IPS-18a (cell line): Measurements from ENCODE around the gene UCK1.

Experiments used
- H3K27ac ChIP-seq: one replicate; pipeline ENCODE4 v1.5.1; 2013; ENCODE audit warnings: low read length
- H3K27me3 ChIP-seq: one replicate; pipeline ENCODE4 v1.6.1; 2013; ENCODE audit warnings: mild to moderate bottlenecking, low read length; ENCODE audit not compliant: control insufficient read depth, insufficient read depth
- H3K36me3 ChIP-seq: one replicate; pipeline ENCODE4 v1.6.1; 2013; ENCODE audit warnings: low read depth, low read length; ENCODE audit not compliant: control insufficient read depth
- H3K4me1 ChIP-seq: one replicate; pipeline ENCODE4 v1.6.1; 2013; ENCODE audit warnings: low read depth, low read length; ENCODE audit not compliant: control insufficient read depth
- H3K4me3 ChIP-seq: one replicate; pipeline ENCODE4 v1.5.1; 2013; ENCODE audit warnings: low read length
- H3K9ac ChIP-seq: one replicate; pipeline ENCODE4 v1.6.1; 2013; ENCODE audit warnings: mild to moderate bottlenecking, low read length, moderate library complexity
- H3K9me3 ChIP-seq: one replicate; pipeline ENCODE4 v1.6.1; 2013; ENCODE audit warnings: low read depth, low read length; ENCODE audit not compliant: control insufficient read depth

UCK1 gene

GRCh38 chr9:131485728-131486422 lies 45.2 kb downstream of the UCK1 start:
- no peak overlapping the region for H3K27ac ChIP-seq
- peaks cover 97% of the 10 kb centered on the region for H3K36me3 ChIP-seq
- no peaks in the 10 kb centered on the region for H3K4me1 ChIP-seq
- H3K9ac ChIP-seq = no peak overlapping the region
- no peaks in the 10 kb centered on the region for H3K27me3 ChIP-seq
- no peaks in the 10 kb centered on the region for H3K9me3 ChIP-seq
- H3K4me3 ChIP-seq = no peak overlapping the region

GRCh38 chr9:131485206-131485605 lies 45.9 kb downstream of the UCK1 start:
- no peaks in the 10 kb centered on the region for H3K9me3 ChIP-seq
- H3K27ac ChIP-seq = no peak overlapping the region
- H3K4me1 ChIP-seq = no peaks in the 10 kb centered on the region
- no peak overlapping the region for H3K4me3 ChIP-seq
- peaks cover 97% of the 10 kb centered on the region for H3K36me3 ChIP-seq
- H3K27me3 ChIP-seq = no peaks in the 10 kb centered on the region
- no peak overlapping the region for H3K9ac ChIP-seq

GRCh38 chr9:131484560-131485185 lies 46.4 kb downstream of the UCK1 start:
- H3K4me1 ChIP-seq = no peaks in the 10 kb centered on the region
- H3K9me3 ChIP-seq = no peaks in the 10 kb centered on the region
- H3K27me3 ChIP-seq = no peaks in the 10 kb centered on the region
- no peak overlapping the region for H3K9ac ChIP-seq
- no peak overlapping the region for H3K4me3 ChIP-seq
- no peak overlapping the region for H3K27ac ChIP-seq
- peaks cover 96% of the 10 kb centered on the region for H3K36me3 ChIP-seq

- Histone ChIP-seq H3K36me3 (peaks cover 96% of the 10 kb centered on the region), H3K9ac (no peak overlapping the region), H3K27ac (no peak overlapping the region), H3K4me3 (no peak overlapping the region), H3K27me3 (no peaks in the 10 kb centered on the region), H3K4me1 (no peaks in the 10 kb centered on the region), H3K9me3 (no peaks in the 10 kb centered on the region)
Measured at GRCh38 chr9:131484051-131484445, 47.0 kb downstream of the UCK1 start.

- H3K27me3 ChIP-seq = no peaks in the 10 kb centered on the region
- no peaks in the 10 kb centered on the region for H3K4me1 ChIP-seq
- peaks cover 96% of the 10 kb centered on the region for H3K36me3 ChIP-seq
- H3K4me3 ChIP-seq = no peak overlapping the region
- H3K9me3 ChIP-seq = no peaks in the 10 kb centered on the region
- no peak overlapping the region for H3K27ac ChIP-seq
- no peak overlapping the region for H3K9ac ChIP-seq
Measured at GRCh38 chr9:131483319-131484050, 47.6 kb downstream of the UCK1 start.

GRCh38 chr9:131482343-131483006 lies 48.6 kb downstream of the UCK1 start:
- H3K27me3 ChIP-seq = no peaks in the 10 kb centered on the region
- no peak overlapping the region for H3K27ac ChIP-seq
- H3K4me3 ChIP-seq = no peak overlapping the region
- peaks cover 94% of the 10 kb centered on the region for H3K36me3 ChIP-seq
- no peak overlapping the region for H3K9ac ChIP-seq
- no peaks in the 10 kb centered on the region for H3K9me3 ChIP-seq
- no peaks in the 10 kb centered on the region for H3K4me1 ChIP-seq

GRCh38 chr9:131481441-131482342 lies 49.4 kb downstream of the UCK1 start:
- H3K4me1 ChIP-seq = no peaks in the 10 kb centered on the region
- peaks cover 94% of the 10 kb centered on the region for H3K36me3 ChIP-seq
- H3K9ac ChIP-seq = no peak overlapping the region
- no peak overlapping the region for H3K27ac ChIP-seq
- H3K9me3 ChIP-seq = no peaks in the 10 kb centered on the region
- H3K27me3 ChIP-seq = no peaks in the 10 kb centered on the region
- no peak overlapping the region for H3K4me3 ChIP-seq

GRCh38 chr9:131480258-131480657 lies 50.8 kb downstream of the UCK1 start:
- peaks cover 94% of the 10 kb centered on the region for H3K36me3 ChIP-seq
- no peaks in the 10 kb centered on the region for H3K4me1 ChIP-seq
- H3K9ac ChIP-seq = no peak overlapping the region
- no peaks in the 10 kb centered on the region for H3K9me3 ChIP-seq
- no peaks in the 10 kb centered on the region for H3K27me3 ChIP-seq
- H3K4me3 ChIP-seq = no peak overlapping the region
- H3K27ac ChIP-seq = no peak overlapping the region

GRCh38 chr9:131478911-131479310 lies 52.2 kb downstream of the UCK1 start:
- Histone ChIP-seq H3K36me3 (peaks cover 94% of the 10 kb centered on the region), H3K9ac (no peak overlapping the region), H3K9me3 (no peaks in the 10 kb centered on the region), H3K4me3 (no peak overlapping the region), H3K27me3 (no peaks in the 10 kb centered on the region), H3K27ac (no peak overlapping the region), H3K4me1 (no peaks in the 10 kb centered on the region)

- Histone ChIP-seq H3K4me3 (no peak overlapping the region), H3K36me3 (peaks cover 94% of the 10 kb centered on the region), H3K9me3 (no peaks in the 10 kb centered on the region), H3K9ac (no peak overlapping the region), H3K27me3 (no peaks in the 10 kb centered on the region), H3K27ac (no peak overlapping the region), H3K4me1 (no peaks in the 10 kb centered on the region)
Measured at GRCh38 chr9:131478421-131478868, 52.6 kb downstream of the UCK1 start.
